Measurements from ENCODE around the gene MSMP. TPM values are rescaled to one million over a fixed set of nuclear protein-coding genes. Genes with fewer than 3 reads are reported as not detected.

Gene MSMP
- total and polyA plus RNA-seq, 10 of the 15 experiments (the other 5 are each of a cell fraction or from before 2014, with no cell fraction given), result 0.33 to 2.4 (median 0.86) TPM; not detected in 4

DNA sequence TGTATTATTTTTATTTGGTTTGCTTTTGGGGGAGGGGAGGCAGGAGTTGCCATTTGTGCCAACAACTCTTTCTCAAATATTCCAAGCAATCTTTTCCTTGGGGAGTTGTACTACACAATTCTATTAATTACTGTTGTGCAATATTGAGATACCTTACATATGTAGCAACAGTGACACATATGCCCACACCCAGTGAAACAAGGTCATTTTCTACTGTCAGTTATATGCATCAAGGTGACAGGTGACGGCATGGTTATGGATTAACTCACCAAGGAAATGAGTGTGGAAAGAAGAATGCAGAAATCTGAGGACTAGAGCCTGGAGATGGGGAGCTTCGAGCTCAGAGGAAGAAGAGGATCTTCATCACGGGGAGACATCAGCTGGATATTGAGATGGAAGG, 17.9 kb upstream of the MSMP start (continued):
- TF ChIP-seq SIN3A (IDR thresholded peaks at IDR 0.05; ENCODE audit: low read depth, low read length), result no peak
- no peak for TF ChIP-seq STAT3 (IDR thresholded peaks at IDR 0.05; ENCODE audit: low read depth, low read length)
- TF ChIP-seq SREBF1 (IDR thresholded peaks at IDR 0.05; ENCODE audit: low read length), result no peak
- TF ChIP-seq, protein P1, sequence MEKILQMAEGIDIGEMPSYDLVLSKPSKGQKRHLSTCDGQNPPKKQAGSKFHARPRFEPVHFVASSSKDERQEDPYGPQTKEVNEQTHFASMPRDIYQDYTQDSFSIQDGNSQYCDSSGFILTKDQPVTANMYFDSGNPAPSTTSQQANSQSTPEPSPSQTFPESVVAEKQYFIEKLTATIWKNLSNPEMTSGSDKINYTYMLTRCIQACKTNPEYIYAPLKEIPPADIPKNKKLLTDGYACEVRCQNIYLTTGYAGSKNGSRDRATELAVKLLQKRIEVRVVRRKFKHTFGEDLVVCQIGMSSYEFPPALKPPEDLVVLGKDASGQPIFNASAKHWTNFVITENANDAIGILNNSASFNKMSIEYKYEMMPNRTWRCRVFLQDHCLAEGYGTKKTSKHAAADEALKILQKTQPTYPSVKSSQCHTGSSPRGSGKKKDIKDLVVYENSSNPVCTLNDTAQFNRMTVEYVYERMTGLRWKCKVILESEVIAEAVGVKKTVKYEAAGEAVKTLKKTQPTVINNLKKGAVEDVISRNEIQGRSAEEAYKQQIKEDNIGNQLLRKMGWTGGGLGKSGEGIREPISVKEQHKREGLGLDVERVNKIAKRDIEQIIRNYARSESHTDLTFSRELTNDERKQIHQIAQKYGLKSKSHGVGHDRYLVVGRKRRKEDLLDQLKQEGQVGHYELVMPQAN (conservative IDR thresholded peaks at IDR 0.05), result no peak
- TF ChIP-seq USF1 (IDR thresholded peaks at IDR 0.05; ENCODE audit: borderline replicate concordance, extremely low read length, insufficient read depth, low read depth, low read length), result no peak

DNA sequence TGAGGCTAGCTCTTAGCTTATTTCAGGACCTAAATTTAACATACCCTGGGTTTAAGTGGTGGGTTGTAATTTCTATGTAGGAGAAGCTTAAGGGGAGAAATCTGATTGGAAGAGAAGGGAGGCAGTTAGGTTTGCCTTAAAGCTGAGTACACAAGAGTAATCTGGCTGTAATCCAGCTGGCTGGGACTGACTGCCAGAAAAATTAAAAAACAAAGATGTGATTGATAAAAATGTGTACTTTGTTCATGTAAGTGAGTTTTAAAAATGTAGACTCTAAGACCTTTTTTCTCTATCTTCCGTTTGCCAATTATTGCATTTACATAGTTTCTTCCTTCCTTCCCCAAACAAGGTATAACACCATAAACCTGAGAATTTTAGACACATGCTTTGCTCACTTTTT, 17.5 kb upstream of the MSMP start:
- H4K20me1 ChIP-seq (ENCODE audit: control insufficient read depth, insufficient read depth), result no peaks in the 10 kb centered on the region
- FAIRE-seq (no peak), DNase-seq (ENCODE audit: low read depth, low spot score) (no peak), ATAC-seq (no peak)
- no peaks in the 10 kb centered on the region for H3K9me3 ChIP-seq (replicated peaks; ENCODE audit: control insufficient read depth, insufficient read depth, low read length)
- ChIA-PET POLR2A (interaction anchor here (1.0 kb wide), 1 partner anchor 11 kb away, joined by 3 read pairs; no protein-coding TSS in a partner anchor), CTCF (interaction anchor here (0.9 to 4.7 kb wide), 10 partner anchors 10 to 110 kb away, joined by 3 to 23 read pairs (median 4); partner anchors contain the start of genes GBA2 and RGP1), SMC1A (ENCODE audit: uncharacterized antibody, unreplicated experiment) (interaction anchor here (0.9 to 1.7 kb wide), 5 partner anchors 9 to 124 kb away, joined by 3 to 5 read pairs (median 3); no protein-coding TSS in a partner anchor), RAD21 (ENCODE audit: unreplicated experiment) (interaction anchor here (1.0 kb wide), 1 partner anchor 34 kb away, joined by 3 read pairs; no protein-coding TSS in a partner anchor)
- no peak overlapping the region for H3K9ac ChIP-seq (ENCODE audit: control insufficient read depth, insufficient read depth, low read length)
- H3K4me1 ChIP-seq (ENCODE audit: control insufficient read depth, insufficient read depth, low read length), result no peaks in the 10 kb centered on the region
- H3K27ac ChIP-seq (ENCODE audit: control insufficient read depth, insufficient read depth), result no peak overlapping the region
- no peak overlapping the region for H2AFZ ChIP-seq (ENCODE audit: control insufficient read depth, low read depth, low read length)
- H3K27me3 ChIP-seq (replicated peaks in 1 of 2; ENCODE audit: control insufficient read depth in 2 of 2, insufficient read depth in 2 of 2, low read length in 1 of 2), result no peaks in the 10 kb centered on the region
- no peak overlapping the region for H3K4me2 ChIP-seq (ENCODE audit: control insufficient read depth, insufficient read depth)
- BruUV-seq (replicated peaks), result no TSS peak
- intact Hi-C loops (cut with micrococcal nuclease; ENCODE audit: unreplicated experiment) (no loop called here), in situ Hi-C loops (cut with MboI) (no loop called here)
- WGBS (ENCODE audit: insufficient coverage, insufficient replicate concordance, low lambda C conversion rate, missing lambda C conversion rate), result 100% methylated on average over 1 of the region's 1 CpG
- peaks cover 3% of the 10 kb centered on the region; the same call in 1 of the 2 replicates for H3K79me2 ChIP-seq (ENCODE audit: control insufficient read depth, insufficient read depth, low read length)
- no peak overlapping the region for H3K4me3 ChIP-seq
- H3K36me3 ChIP-seq (ENCODE audit: control insufficient read depth in 2 of 2, insufficient read depth in 2 of 2, low read length in 1 of 2), result peaks cover 0 to 3% of the 10 kb centered on the region in 2 experiments; a peak in 1 of 4 replicates
- TF ChIP-seq BMI1 (IDR thresholded peaks at IDR 0.05; ENCODE audit: borderline replicate concordance) (no peak), KAT2A (conservative IDR thresholded peaks at IDR 0.05; ENCODE audit: control insufficient read depth, low read depth, low read length) (no peak), HCFC1 (IDR thresholded peaks at IDR 0.05; ENCODE audit: low read length) (no peak), RAD21 (IDR thresholded peaks at IDR 0.05; ENCODE audit: insufficient read depth, low read depth, low read length) (no peak), ZNF687 (IDR thresholded peaks at IDR 0.05) (no peak), FOXK2 (IDR thresholded peaks at IDR 0.05) (no peak), BHLHE40 (IDR thresholded peaks at IDR 0.05; ENCODE audit: borderline replicate concordance in 1 of 2, low read depth in 2 of 2, low read length in 1 of 2) (no peak), SMAD5 (IDR thresholded peaks at IDR 0.05; ENCODE audit: low read depth) (no peak), ZNF384 (IDR thresholded peaks at IDR 0.05; ENCODE audit: borderline replicate concordance, low read depth, low read length) (no peak)
- TF ChIP-seq, protein P2, sequence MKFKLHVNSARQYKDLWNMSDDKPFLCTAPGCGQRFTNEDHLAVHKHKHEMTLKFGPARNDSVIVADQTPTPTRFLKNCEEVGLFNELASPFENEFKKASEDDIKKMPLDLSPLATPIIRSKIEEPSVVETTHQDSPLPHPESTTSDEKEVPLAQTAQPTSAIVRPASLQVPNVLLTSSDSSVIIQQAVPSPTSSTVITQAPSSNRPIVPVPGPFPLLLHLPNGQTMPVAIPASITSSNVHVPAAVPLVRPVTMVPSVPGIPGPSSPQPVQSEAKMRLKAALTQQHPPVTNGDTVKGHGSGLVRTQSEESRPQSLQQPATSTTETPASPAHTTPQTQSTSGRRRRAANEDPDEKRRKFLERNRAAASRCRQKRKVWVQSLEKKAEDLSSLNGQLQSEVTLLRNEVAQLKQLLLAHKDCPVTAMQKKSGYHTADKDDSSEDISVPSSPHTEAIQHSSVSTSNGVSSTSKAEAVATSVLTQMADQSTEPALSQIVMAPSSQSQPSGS (IDR thresholded peaks at IDR 0.05; ENCODE audit: low read length), result no peak

All from GM12878 (cell line).